ENCODE results near the gene SIGLEC11. TPM values are rescaled to one million over a fixed set of nuclear protein-coding genes. Genes with fewer than 3 reads are reported as not detected.

SIGLEC11 gene
- total and polyA plus RNA-seq, 2 of the 13 experiments (the other 11 are each of a cell fraction or from before 2014, with no cell fraction given), result not detected

- peak; percentile 100 for TF ChIP-seq MIER3 (CRISPR knock-in tag; IDR thresholded peaks at IDR 0.05; ENCODE audit: borderline replicate concordance)
- peak; percentile 96 for TF ChIP-seq RCOR2 (CRISPR knock-in tag; IDR thresholded peaks at IDR 0.05)
- TF ChIP-seq, protein P1, sequence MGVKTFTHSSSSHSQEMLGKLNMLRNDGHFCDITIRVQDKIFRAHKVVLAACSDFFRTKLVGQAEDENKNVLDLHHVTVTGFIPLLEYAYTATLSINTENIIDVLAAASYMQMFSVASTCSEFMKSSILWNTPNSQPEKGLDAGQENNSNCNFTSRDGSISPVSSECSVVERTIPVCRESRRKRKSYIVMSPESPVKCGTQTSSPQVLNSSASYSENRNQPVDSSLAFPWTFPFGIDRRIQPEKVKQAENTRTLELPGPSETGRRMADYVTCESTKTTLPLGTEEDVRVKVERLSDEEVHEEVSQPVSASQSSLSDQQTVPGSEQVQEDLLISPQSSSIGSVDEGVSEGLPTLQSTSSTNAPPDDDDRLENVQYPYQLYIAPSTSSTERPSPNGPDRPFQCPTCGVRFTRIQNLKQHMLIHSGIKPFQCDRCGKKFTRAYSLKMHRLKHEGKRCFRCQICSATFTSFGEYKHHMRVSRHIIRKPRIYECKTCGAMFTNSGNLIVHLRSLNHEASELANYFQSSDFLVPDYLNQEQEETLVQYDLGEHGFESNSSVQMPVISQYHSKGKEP (CRISPR knock-in tag; IDR thresholded peaks at IDR 0.05), result peak; percentile 100
- TF ChIP-seq, protein P2, sequence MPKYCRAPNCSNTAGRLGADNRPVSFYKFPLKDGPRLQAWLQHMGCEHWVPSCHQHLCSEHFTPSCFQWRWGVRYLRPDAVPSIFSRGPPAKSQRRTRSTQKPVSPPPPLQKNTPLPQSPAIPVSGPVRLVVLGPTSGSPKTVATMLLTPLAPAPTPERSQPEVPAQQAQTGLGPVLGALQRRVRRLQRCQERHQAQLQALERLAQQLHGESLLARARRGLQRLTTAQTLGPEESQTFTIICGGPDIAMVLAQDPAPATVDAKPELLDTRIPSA (CRISPR knock-in tag; IDR thresholded peaks at IDR 0.05; ENCODE audit: borderline replicate concordance), result peak; percentile 100
- peak; percentile 100 for TF ChIP-seq ZFP37 (CRISPR knock-in tag; IDR thresholded peaks at IDR 0.05; ENCODE audit: borderline replicate concordance)
- TF ChIP-seq MYC (CRISPR knock-in tag; IDR thresholded peaks at IDR 0.05; ENCODE audit: borderline replicate concordance), result peak; percentile 92
- peak; percentile 95 for TF ChIP-seq MTA3 (CRISPR knock-in tag; IDR thresholded peaks at IDR 0.05)
- peak; percentile 94 for TF ChIP-seq RBAK (CRISPR knock-in tag; IDR thresholded peaks at IDR 0.05)
- peak; percentile 98 for TF ChIP-seq ZNF850 (CRISPR knock-in tag; conservative IDR thresholded peaks at IDR 0.05)
- TF ChIP-seq MAFG (CRISPR knock-in tag; IDR thresholded peaks at IDR 0.05), result peak; percentile 81
- peak; percentile 96 for TF ChIP-seq BRD4 (CRISPR knock-in tag; IDR thresholded peaks at IDR 0.05)
- TF ChIP-seq MXD4 (CRISPR knock-in tag; IDR thresholded peaks at IDR 0.05), result peak; percentile 100
- TF ChIP-seq ZMAT5 (CRISPR knock-in tag; IDR thresholded peaks at IDR 0.05; ENCODE audit: borderline replicate concordance, low read depth), result peak; percentile 99
- peak; percentile 100; the same call in 1 of the 2 replicates for TF ChIP-seq FOXK1 (CRISPR knock-in tag; IDR thresholded peaks at IDR 0.05; ENCODE audit: borderline replicate concordance, low read depth)
- peak; percentile 100 for TF ChIP-seq ELF4 (CRISPR knock-in tag; IDR thresholded peaks at IDR 0.05; ENCODE audit: borderline replicate concordance)
- peak; percentile 95 for TF ChIP-seq ZNF777 (CRISPR knock-in tag; IDR thresholded peaks at IDR 0.05)
- TF ChIP-seq ATF5 (CRISPR knock-in tag; IDR thresholded peaks at IDR 0.05; ENCODE audit: low read depth), result peak; percentile 100
- peak; percentile 89 for TF ChIP-seq FOSL1 (CRISPR knock-in tag; IDR thresholded peaks at IDR 0.05; ENCODE audit: borderline replicate concordance)
- peak; percentile 99 for TF ChIP-seq KDM2A (CRISPR knock-in tag; IDR thresholded peaks at IDR 0.05; ENCODE audit: borderline replicate concordance, low read depth)
- TF ChIP-seq ZFP36L2 (CRISPR knock-in tag; IDR thresholded peaks at IDR 0.05), result peak; percentile 99
- TF ChIP-seq, protein P3, sequence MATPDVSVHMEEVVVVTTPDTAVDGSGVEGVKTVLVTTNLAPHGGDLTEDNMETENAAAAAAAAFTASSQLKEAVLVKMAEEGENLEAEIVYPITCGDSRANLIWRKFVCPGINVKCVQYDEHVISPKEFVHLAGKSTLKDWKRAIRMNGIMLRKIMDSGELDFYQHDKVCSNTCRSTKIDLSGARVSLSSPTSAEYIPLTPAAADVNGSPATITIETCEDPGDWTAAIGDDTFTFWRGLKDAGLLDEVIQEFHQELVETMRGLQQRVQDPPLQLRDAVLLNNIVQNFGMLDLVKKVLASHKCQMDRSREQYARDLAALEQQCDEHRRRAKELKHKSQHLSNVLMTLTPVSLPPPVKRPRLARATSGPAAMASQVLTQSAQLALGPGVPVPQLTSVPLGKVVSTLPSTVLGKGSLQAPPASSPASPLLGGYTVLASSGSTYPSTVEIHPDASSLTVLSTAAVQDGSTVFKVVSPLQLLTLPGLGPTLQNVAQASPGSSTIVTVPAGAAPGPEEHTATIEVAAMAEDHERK (CRISPR knock-in tag; IDR thresholded peaks at IDR 0.05; ENCODE audit: low read depth), result peak; percentile 82
- peak; percentile 98 for TF ChIP-seq ZNF335 (CRISPR knock-in tag; IDR thresholded peaks at IDR 0.05)
- peak; percentile 100 for TF ChIP-seq ZNF530 (CRISPR knock-in tag; IDR thresholded peaks at IDR 0.05; ENCODE audit: low read depth)
- TF ChIP-seq IRF1 (CRISPR knock-in tag; IDR thresholded peaks at IDR 0.05; ENCODE audit: low read depth), result peak; percentile 100
- peak; percentile 94 for TF ChIP-seq BCL6 (CRISPR knock-in tag; IDR thresholded peaks at IDR 0.05)
- peak; percentile 100 for TF ChIP-seq ZNF17 (CRISPR knock-in tag; IDR thresholded peaks at IDR 0.05)
Observed at GRCh38 chr19:49987159-49987698, 26.3 kb upstream of the SIGLEC11 start (continued).
